Endodermal cell (in vitro differentiated cells): ENCODE data around the gene CMIP. TPM values are rescaled to one million over a fixed set of nuclear protein-coding genes. Genes with fewer than 3 reads are reported as not detected.

Experiments
- DNase-seq: peaks from one replicate; pipeline ENCODE4 v3.0.0-alpha.2; 2017
- H3K27ac ChIP-seq: 2 replicates; pipeline ENCODE4 v1.5.1; 2013; ENCODE audit warnings: mild to moderate bottlenecking, low read depth, low read length, moderate library complexity
- H3K27me3 ChIP-seq: 2 replicates; pipeline ENCODE4 v1.6.1; 2013; ENCODE audit warnings: mild to moderate bottlenecking, low read length, moderate library complexity; ENCODE audit not compliant: insufficient read depth, control insufficient read depth, poor library complexity, severe bottlenecking
- H3K36me3 ChIP-seq: 2 replicates; pipeline ENCODE4 v1.7.0; 2013; ENCODE audit warnings: mild to moderate bottlenecking, low read length, moderate library complexity; ENCODE audit not compliant: control insufficient read depth, insufficient read depth
- H3K4me1 ChIP-seq: one replicate; pipeline ENCODE4 v1.7.0; 2013; ENCODE audit warnings: low read length; ENCODE audit not compliant: control insufficient read depth, insufficient read depth
- H3K4me3 ChIP-seq: 2 replicates; pipeline ENCODE4 v1.5.1; 2013; ENCODE audit warnings: mild to moderate bottlenecking, low read length, moderate library complexity
- H3K9ac ChIP-seq: 2 replicates; pipeline ENCODE4 v1.6.1; 2013; ENCODE audit warnings: mild to moderate bottlenecking, low read length, moderate library complexity; ENCODE audit not compliant: poor library complexity, severe bottlenecking; ENCODE audit errors: extremely low read depth
- H3K9me3 ChIP-seq: 2 replicates; pipeline ENCODE4 v1.6.1; 2013; ENCODE audit warnings: mild to moderate bottlenecking, low read length, moderate library complexity; ENCODE audit not compliant: control insufficient read depth
- H3K27ac Mint-ChIP-seq: 2 replicates; pipeline ENCODE4 v1.8.0; 2020; ENCODE audit warnings: mixed read lengths
- H3K27me3 Mint-ChIP-seq: 2 replicates; pipeline ENCODE4 v1.8.0; 2021; ENCODE audit warnings: mild to moderate bottlenecking, mixed read lengths; ENCODE audit not compliant: insufficient read depth
- H3K36me3 Mint-ChIP-seq: 2 replicates; pipeline ENCODE4 v1.8.0; 2020; ENCODE audit warnings: low read depth, mixed read lengths
- H3K4me1 Mint-ChIP-seq: 2 replicates; pipeline ENCODE4 v1.8.0; 2020; ENCODE audit warnings: mixed read lengths
- H3K4me3 Mint-ChIP-seq: 2 replicates; pipeline ENCODE4 v1.8.0; 2020; ENCODE audit warnings: mild to moderate bottlenecking, moderate library complexity, mixed read lengths
- H3K9me3 Mint-ChIP-seq: 2 replicates; pipeline ENCODE4 v1.8.0; 2020; ENCODE audit warnings: mild to moderate bottlenecking, mixed read lengths
- WGBS, 2 experiments: methylation state at CpG; one replicate each; pipeline versions ENCODE4 v1.1.5 to v1.1.7; 2013; ENCODE audit warnings: missing lambda C conversion rate in 2 of 2, mixed read lengths in 1 of 2; ENCODE audit not compliant: insufficient coverage in 1 of 2, insufficient read length in 1 of 2; 5-methylcytosine and 5-hydroxymethylcytosine counted together
- total RNA-seq, 2 donors: library from RNA; stranded (reverse); fragmentation: NEBNext Ultra II Directional in 1 of 2; extraction: Animal tissue kit (Norgen Biotek cat#: 25700) in 1 of 2; gene quantifications; 2 replicates in 1 of 2; 3 replicates in 1 of 2; pipeline ENCODE4 v1.2.1, GENCODE V29; 2021
- TF ChIP-seq, protein P1 (sequence below): fragments of 200-600 bp; sonication (generic); conservative IDR thresholded peaks from 2 replicates; pipeline ENCODE4 v1.5.0; 2021; ENCODE audit warnings: antibody characterized with exemption, mild to moderate bottlenecking

CMIP gene
- total RNA-seq, 2 donors from 2014 or later = 64.0 to 64.7 TPM

DNA sequence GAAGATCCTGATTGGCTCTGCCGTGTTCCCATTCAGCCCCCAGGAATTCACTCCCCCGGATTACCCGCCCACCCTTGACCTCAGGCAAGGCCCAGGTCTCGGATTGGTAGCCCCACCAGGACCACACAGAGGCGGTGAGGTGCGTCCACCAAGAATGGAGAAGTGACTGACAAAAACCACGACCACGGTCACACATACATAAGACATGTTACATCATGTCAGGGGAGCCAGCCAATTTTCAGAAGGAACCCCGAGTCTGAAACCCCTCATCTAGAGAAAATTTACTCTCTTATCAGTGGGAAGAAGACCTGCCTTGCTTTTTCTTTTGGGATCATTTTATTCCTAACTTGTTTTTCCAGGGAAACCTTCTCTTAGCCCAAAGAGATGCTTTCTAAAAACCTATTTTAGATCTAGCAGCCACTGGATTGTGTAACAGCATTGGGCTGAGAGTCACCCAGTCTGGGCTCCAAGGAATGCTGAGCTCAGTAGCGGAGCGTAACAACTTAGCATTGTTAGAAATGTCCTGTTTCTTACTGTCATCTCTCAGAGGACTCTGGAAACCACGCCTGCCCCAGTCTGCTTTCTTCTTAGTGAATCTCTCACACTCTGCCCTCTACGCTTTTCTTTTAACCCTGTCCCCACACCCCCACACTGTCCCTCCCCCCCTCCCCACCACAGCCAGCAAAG is 164.1 kb downstream of the CMIP start:
- H3K4me3 Mint-ChIP-seq = no peak overlapping the region
- peaks cover 16% of the 10 kb centered on the region for H3K4me1 ChIP-seq
- H3K27me3 Mint-ChIP-seq = no peaks in the 10 kb centered on the region
- 89 to 92% methylated on average over 10 to 13 of the region's 13 CpGs for WGBS, 2 experiments
- no peaks in the 10 kb centered on the region for H3K27me3 ChIP-seq
- TF ChIP-seq, protein P1, sequence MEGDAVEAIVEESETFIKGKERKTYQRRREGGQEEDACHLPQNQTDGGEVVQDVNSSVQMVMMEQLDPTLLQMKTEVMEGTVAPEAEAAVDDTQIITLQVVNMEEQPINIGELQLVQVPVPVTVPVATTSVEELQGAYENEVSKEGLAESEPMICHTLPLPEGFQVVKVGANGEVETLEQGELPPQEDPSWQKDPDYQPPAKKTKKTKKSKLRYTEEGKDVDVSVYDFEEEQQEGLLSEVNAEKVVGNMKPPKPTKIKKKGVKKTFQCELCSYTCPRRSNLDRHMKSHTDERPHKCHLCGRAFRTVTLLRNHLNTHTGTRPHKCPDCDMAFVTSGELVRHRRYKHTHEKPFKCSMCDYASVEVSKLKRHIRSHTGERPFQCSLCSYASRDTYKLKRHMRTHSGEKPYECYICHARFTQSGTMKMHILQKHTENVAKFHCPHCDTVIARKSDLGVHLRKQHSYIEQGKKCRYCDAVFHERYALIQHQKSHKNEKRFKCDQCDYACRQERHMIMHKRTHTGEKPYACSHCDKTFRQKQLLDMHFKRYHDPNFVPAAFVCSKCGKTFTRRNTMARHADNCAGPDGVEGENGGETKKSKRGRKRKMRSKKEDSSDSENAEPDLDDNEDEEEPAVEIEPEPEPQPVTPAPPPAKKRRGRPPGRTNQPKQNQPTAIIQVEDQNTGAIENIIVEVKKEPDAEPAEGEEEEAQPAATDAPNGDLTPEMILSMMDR = no peak
- H3K9me3 ChIP-seq = no peaks in the 10 kb centered on the region
- no peaks in the 10 kb centered on the region for H3K9me3 Mint-ChIP-seq
- no peak for DNase-seq
- H3K9ac ChIP-seq = no peak overlapping the region
- no peak overlapping the region for H3K4me3 ChIP-seq
- no peak overlapping the region for H3K27ac ChIP-seq
- H3K27ac Mint-ChIP-seq = no peak overlapping the region
- peaks cover 24% of the 10 kb centered on the region for H3K36me3 Mint-ChIP-seq
- peaks cover 11% of the 10 kb centered on the region for H3K36me3 ChIP-seq
- peaks cover 26% of the 10 kb centered on the region for H3K4me1 Mint-ChIP-seq

DNA sequence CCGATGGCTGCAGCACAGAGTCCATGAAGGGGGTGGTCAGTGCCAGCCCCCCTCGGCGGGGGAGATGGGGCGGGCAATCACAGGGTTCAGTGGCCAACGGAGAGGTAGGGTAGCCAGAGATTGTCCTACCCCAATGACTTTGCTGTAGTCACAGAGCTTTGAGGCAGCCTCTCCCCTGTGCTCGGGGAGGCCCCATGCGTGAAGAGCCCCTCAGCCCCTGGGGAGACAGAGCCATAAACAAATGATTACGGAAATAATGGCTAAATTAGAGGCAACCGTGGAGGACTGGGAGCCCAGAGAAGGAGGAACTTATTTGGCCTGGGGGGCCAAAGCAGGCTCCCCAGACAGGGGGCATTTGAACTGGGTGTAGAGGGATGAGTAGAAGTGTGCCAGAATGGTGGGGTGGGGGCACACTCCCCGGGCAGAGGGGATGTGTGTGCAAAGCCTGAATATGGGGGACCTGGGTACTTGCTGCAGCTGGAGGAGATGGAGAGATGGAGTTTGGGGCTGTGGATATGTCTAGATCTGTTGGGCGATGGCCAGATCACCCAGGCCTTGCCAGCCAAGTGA is 164.8 kb downstream of the CMIP start:
- Mint-ChIP-seq H3K27me3 (no peaks in the 10 kb centered on the region), H3K4me3 (no peak overlapping the region), H3K4me1 (peaks cover 26% of the 10 kb centered on the region), H3K9me3 (no peaks in the 10 kb centered on the region), H3K36me3 (peaks cover 23% of the 10 kb centered on the region), H3K27ac (peak overlapping the region; percentile 36)
- 93 to 100% methylated on average over 2 to 11 of the region's 11 CpGs for WGBS, 2 experiments
- Histone ChIP-seq H3K4me1 (peaks cover 16% of the 10 kb centered on the region), H3K36me3 (peaks cover 11% of the 10 kb centered on the region), H3K9me3 (no peaks in the 10 kb centered on the region), H3K9ac (no peak overlapping the region), H3K4me3 (no peak overlapping the region), H3K27me3 (no peaks in the 10 kb centered on the region), H3K27ac (no peak overlapping the region)
- TF ChIP-seq, protein P1 = no peak
- DNase-seq = no peak

DNA sequence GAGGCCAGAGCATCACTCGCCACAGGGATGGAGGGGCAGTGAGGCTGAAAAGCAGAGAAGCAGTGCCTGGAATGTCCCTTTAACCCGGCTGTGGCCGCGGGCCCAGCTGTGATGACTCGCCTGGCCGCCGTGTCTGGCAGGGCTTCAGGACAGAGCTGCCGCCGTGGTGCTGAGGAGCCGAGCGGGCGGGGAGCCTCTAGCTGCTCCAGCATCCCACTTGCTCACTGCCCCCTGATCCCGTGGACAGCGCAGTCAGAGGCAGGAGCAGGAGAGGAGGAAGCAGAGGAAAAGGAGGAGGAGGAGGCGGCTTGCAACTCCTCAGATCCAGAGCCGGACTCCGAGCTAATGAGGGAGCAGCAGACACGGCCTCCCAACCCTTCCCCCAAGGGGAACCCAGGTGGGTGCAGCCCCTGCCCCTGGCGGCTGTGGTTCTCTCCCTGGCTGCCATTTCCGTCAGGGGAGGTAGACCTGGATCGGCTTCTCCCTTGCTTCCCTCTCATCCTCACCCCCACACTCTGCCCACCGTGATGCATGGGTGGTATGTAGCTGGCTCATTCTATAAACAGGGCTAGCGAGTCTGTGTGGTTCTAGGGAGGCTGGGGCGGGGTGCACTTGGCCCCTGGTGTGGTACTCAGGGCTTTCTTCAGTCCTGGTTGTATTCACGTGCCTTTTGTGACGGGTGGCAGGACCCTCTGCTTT is 165.7 kb downstream of the CMIP start:
- Mint-ChIP-seq H3K9me3 (no peaks in the 10 kb centered on the region), H3K27ac (no peak overlapping the region), H3K27me3 (no peaks in the 10 kb centered on the region), H3K4me1 (peaks cover 22% of the 10 kb centered on the region), H3K4me3 (no peak overlapping the region), H3K36me3 (peaks cover 23% of the 10 kb centered on the region)
- H3K4me3 ChIP-seq = no peak overlapping the region
- H3K27ac ChIP-seq = peak overlapping the region; percentile 21
- peaks cover 11% of the 10 kb centered on the region for H3K36me3 ChIP-seq
- H3K9me3 ChIP-seq = no peaks in the 10 kb centered on the region
- 83 to 92% methylated on average over 10 to 26 of the region's 26 CpGs for WGBS, 2 experiments
- peaks cover 16% of the 10 kb centered on the region for H3K4me1 ChIP-seq
- TF ChIP-seq, protein P1 = no peak
- H3K9ac ChIP-seq = no peak overlapping the region
- H3K27me3 ChIP-seq = no peaks in the 10 kb centered on the region
- no peak for DNase-seq
